PC-3 (cell line): ENCODE data around the gene KRTAP3-2. TPM values are rescaled to one million over a fixed set of nuclear protein-coding genes. Genes with fewer than 3 reads are reported as not detected.

ENCODE experiments used
- ATAC-seq: fragments of 200-7000 bp; cut with Tn5 transposase; 2 replicates; pipeline ENCODE4 v1.9.1; 2020; ENCODE audit warnings: mild to moderate bottlenecking, moderate library complexity
- BruUV-seq: library from RNA; stranded (reverse); fragments of 400-500 nt; replicated peaks from 2 replicates; lab custom pipeline; 2021; lab: Mats Ljungman, UMichigan
- CTCF ChIA-PET: fragments of 300-600 bp; sonication (Branson Sonifier 250); formaldehyde crosslinking; loops from one replicate; lab custom pipeline; 2022; ENCODE audit warnings: antibody characterized with exemption; lab: Charles Lee
- POLR2A ChIA-PET: fragments of 300-600 bp; sonication (Branson Sonifier 250); formaldehyde crosslinking; loops from one replicate; lab custom pipeline; 2022; ENCODE audit warnings: antibody characterized with exemption; ENCODE audit not compliant: unreplicated experiment; lab: Charles Lee
- DNase-seq: peaks from one replicate; pipeline ENCODE4 v3.0.0-alpha.2; 2015
- H2AFZ ChIP-seq: fragments of 300-600 bp; sonication (generic); 2 replicates; pipeline ENCODE4 v1.6.0; 2016; ENCODE audit warnings: antibody characterized with exemption, low read length
- H3F3A ChIP-seq: fragments of 300-600 bp; sonication (generic); one replicate; pipeline ENCODE4 v1.6.0; 2017; ENCODE audit warnings: antibody characterized with exemption, low read length, control low read depth, mild to moderate bottlenecking; ENCODE audit not compliant: unreplicated experiment
- H3K27ac ChIP-seq: fragments of 300-600 bp; sonication (generic); 2 replicates; pipeline ENCODE4 v1.5.1; 2016; ENCODE audit warnings: mild to moderate bottlenecking, low read length
- H3K27me3 ChIP-seq: fragments of 300-600 bp; sonication (generic); 2 replicates; pipeline ENCODE4 v1.6.1; 2016; ENCODE audit warnings: low read length, mixed read lengths
- H3K36me3 ChIP-seq: fragments of 300-600 bp; sonication (generic); 2 replicates; pipeline ENCODE4 v1.6.1; 2016; ENCODE audit warnings: low read depth, mixed run types, low read length, mixed read lengths
- H3K4me1 ChIP-seq: fragments of 300-600 bp; sonication (generic); 2 replicates; pipeline ENCODE4 v1.5.1; 2016; ENCODE audit warnings: low read length; ENCODE audit not compliant: insufficient read depth
- H3K4me2 ChIP-seq: fragments of 300-600 bp; sonication (generic); 2 replicates; pipeline ENCODE4 v1.6.0; 2016; ENCODE audit warnings: low read length
- H3K4me3 ChIP-seq: fragments of 300-600 bp; sonication (generic); 2 replicates; pipeline ENCODE4 v1.5.1; 2016; ENCODE audit warnings: mild to moderate bottlenecking, low read length, mixed read lengths
- H3K79me2 ChIP-seq: fragments of 300-600 bp; sonication (generic); 2 replicates; pipeline ENCODE4 v1.6.1; 2017; ENCODE audit warnings: low read length, mixed read lengths
- H3K9ac ChIP-seq: fragments of 300-600 bp; sonication (generic); 2 replicates; pipeline ENCODE4 v1.6.0; 2016; ENCODE audit warnings: mild to moderate bottlenecking, low read length
- H3K9me2 ChIP-seq: fragments of 300-600 bp; sonication (generic); replicated peaks from 2 replicates; pipeline ENCODE4 v1.6.1; 2016; ENCODE audit warnings: mixed run types, low read length, mixed read lengths
- H3K9me3 ChIP-seq: fragments of 300-600 bp; sonication (generic); 2 replicates; pipeline ENCODE4 v1.6.1; 2016; ENCODE audit warnings: low read length, mixed read lengths
- H4K20me1 ChIP-seq: fragments of 300-600 bp; sonication (generic); 2 replicates; pipeline ENCODE4 v1.6.1; 2016; ENCODE audit warnings: low read length, mixed read lengths
- CTCF ChIP-seq: fragments of 300-600 bp; sonication (generic); conservative IDR thresholded peaks from 2 replicates; pipeline ENCODE4 v1.5.1; 2017; ENCODE audit warnings: antibody characterized with exemption, low read depth, mild to moderate bottlenecking, low read length
- EZH2 ChIP-seq: fragments of 300-600 bp; sonication (generic); IDR thresholded peaks from one replicate; pipeline ENCODE4 v1.6.1; 2017; ENCODE audit warnings: antibody characterized with exemption, mild to moderate bottlenecking, low read length; ENCODE audit not compliant: unreplicated experiment
- EZH2phosphoT487 ChIP-seq: fragments of 300-600 bp; sonication (generic); IDR thresholded peaks from 2 replicates; pipeline ENCODE4 v1.6.1; 2018; ENCODE audit warnings: mild to moderate bottlenecking, antibody characterized with exemption, low read length, borderline replicate concordance
- intact Hi-C: fragments of 100-400 bp; cut with micrococcal nuclease; formaldehyde crosslinking; loops from 2 replicates; pipeline ENCODE4 v1.9.0; 2023
- total RNA-seq: library from RNA; depleted of rRNA; stranded (reverse); fragments of >200 nt; gene quantifications from 2 replicates; pipeline ENCODE4 v1.2.3, GENCODE V29; 2014

KRTAP3-2 gene
- total RNA-seq, 1 experiment from 2014 or later, result not detected

DNA sequence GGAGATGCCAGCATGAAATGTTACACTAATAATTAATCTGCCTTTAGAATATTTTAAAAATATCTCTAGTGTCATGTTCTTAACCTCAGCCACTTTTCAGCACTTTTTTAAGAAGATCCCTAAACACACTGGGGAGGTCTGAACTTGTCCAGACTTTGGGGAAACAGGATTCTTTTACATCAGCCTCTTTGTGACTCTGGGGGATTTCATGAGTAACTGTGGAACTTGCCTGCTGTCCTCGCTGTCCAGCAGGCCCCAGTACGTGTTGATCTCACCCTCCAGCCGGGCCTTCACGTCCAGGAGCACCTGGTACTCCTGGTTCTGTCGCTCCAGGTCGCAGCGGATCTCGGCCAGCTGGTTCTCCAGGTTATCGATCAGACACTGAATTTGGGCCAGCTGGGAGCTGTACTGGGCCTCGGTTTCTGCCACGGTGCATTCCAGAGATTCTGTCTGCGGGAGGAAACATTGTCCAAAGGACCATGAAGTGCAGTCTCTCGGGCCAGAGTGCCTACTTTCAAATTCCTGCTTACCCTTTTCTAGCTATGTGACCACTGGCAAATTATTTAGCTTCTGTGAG is 21.0 kb downstream of the KRTAP3-2 start:
- ATAC-seq (no peak), DNase-seq (no peak)
- Histone ChIP-seq H3K9me3 (no peaks in the 10 kb centered on the region), H3K4me2 (no peak overlapping the region), H3K4me1 (peaks cover 6% of the 10 kb centered on the region; the same call in 1 of the 2 replicates), H3K79me2 (no peaks in the 10 kb centered on the region), H3K9me2 (no peaks in the 10 kb centered on the region), H3K27ac (no peak overlapping the region), H2AFZ (no peak overlapping the region), H4K20me1 (no peaks in the 10 kb centered on the region), H3K4me3 (no peak overlapping the region), H3K27me3 (no peaks in the 10 kb centered on the region), H3K36me3 (no peaks in the 10 kb centered on the region), H3F3A (no peaks in the 10 kb centered on the region), H3K9ac (no peak overlapping the region)
- CTCF ChIA-PET, result no interaction called here
- no peak for TF ChIP-seq EZH2phosphoT487
- TF ChIP-seq CTCF, result no peak
- TF ChIP-seq EZH2, result no peak
- intact Hi-C loops, result no loop called here
- no TSS peak for BruUV-seq
- POLR2A ChIA-PET, result no interaction called here

DNA sequence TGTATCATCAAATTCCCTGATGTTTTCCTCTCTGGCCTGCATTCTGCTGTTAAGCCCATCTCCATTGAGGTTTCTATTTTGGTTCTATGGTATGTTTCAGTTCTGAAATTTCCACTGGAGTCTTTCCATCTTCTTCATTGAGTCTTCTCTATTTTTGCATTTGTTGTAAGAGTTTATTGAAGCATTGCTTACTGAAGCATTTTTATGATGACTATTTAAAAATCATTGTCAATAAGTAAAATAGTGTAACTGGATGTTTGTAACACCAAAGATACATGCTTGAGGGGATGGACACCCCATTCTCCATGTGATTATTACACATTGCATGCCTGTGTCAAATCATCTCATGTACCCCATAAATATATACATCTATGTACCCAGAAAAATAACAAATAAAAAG is 24.2 kb downstream of the KRTAP3-2 start:
- H2AFZ ChIP-seq, result no peak overlapping the region
- no peaks in the 10 kb centered on the region for H3F3A ChIP-seq
- no peak for ATAC-seq
- no peak overlapping the region for H3K4me3 ChIP-seq
- TF ChIP-seq EZH2 (no peak), EZH2phosphoT487 (no peak), CTCF (no peak)
- CTCF ChIA-PET, result no interaction called here
- no peaks in the 10 kb centered on the region for H3K79me2 ChIP-seq
- H3K27me3 ChIP-seq, result no peaks in the 10 kb centered on the region
- H3K27ac ChIP-seq, result no peak overlapping the region
- DNase-seq, result no peak
- no peak overlapping the region for H3K9ac ChIP-seq
- H3K4me2 ChIP-seq, result no peak overlapping the region
- H3K9me2 ChIP-seq, result no peaks in the 10 kb centered on the region
- intact Hi-C loops, result no loop called here
- POLR2A ChIA-PET, result no interaction called here
- BruUV-seq, result no TSS peak
- no peaks in the 10 kb centered on the region for H3K36me3 ChIP-seq
- H3K4me1 ChIP-seq, result peaks cover 6% of the 10 kb centered on the region; the same call in 1 of the 2 replicates
- H4K20me1 ChIP-seq, result no peaks in the 10 kb centered on the region
- no peaks in the 10 kb centered on the region for H3K9me3 ChIP-seq

DNA sequence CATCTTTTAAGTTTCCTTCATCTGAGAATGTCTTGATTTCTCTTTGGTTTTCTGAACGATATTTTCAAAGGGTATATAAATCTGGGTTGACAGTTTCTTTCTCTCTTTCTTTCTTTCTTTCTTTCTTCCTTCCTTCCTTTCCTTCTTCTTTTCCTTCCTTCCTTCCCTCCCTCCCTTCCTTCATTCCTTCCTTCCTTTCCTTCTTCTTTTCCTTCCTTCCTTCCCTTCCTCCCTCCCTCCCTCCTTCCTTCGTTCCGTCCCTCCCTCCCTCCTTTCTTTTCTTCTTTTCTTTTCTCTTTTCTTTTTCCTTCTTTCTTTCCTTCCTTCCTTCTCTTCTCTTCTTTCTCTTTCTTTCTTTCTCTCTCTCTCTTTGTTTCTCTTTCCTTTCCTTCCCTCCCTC is 25.3 kb downstream of the KRTAP3-2 start:
- no peak overlapping the region for H3K4me2 ChIP-seq
- H3K79me2 ChIP-seq, result no peaks in the 10 kb centered on the region
- ATAC-seq, result no peak
- H3K9ac ChIP-seq, result no peak overlapping the region
- ChIA-PET POLR2A (no interaction called here), CTCF (no interaction called here)
- no peak for DNase-seq
- H3K4me3 ChIP-seq, result no peak overlapping the region
- H4K20me1 ChIP-seq, result no peaks in the 10 kb centered on the region
- no peaks in the 10 kb centered on the region for H3K36me3 ChIP-seq
- no peak overlapping the region for H2AFZ ChIP-seq
- H3F3A ChIP-seq, result no peaks in the 10 kb centered on the region
- intact Hi-C loops, result no loop called here
- peaks cover 6% of the 10 kb centered on the region; the same call in 1 of the 2 replicates for H3K4me1 ChIP-seq
- H3K27ac ChIP-seq, result no peak overlapping the region
- TF ChIP-seq EZH2phosphoT487, result no peak
- TF ChIP-seq EZH2, result no peak
- no peak for TF ChIP-seq CTCF
- no peaks in the 10 kb centered on the region for H3K27me3 ChIP-seq
- BruUV-seq, result no TSS peak
- no peaks in the 10 kb centered on the region for H3K9me2 ChIP-seq
- no peaks in the 10 kb centered on the region for H3K9me3 ChIP-seq
